NCI-H446 treated with DMSO at 0.1 percent for 48 hours (cell line): ENCODE results near the gene TMCC2.
A peak's percentile ranks its signal among the peaks of the same experiment; 100 is the strongest.

Experiments used
- DNase-seq: peaks from one replicate; lab custom pipeline; 2025; lab: John Stamatoyannopoulos, UW

Gene TMCC2

DNA sequence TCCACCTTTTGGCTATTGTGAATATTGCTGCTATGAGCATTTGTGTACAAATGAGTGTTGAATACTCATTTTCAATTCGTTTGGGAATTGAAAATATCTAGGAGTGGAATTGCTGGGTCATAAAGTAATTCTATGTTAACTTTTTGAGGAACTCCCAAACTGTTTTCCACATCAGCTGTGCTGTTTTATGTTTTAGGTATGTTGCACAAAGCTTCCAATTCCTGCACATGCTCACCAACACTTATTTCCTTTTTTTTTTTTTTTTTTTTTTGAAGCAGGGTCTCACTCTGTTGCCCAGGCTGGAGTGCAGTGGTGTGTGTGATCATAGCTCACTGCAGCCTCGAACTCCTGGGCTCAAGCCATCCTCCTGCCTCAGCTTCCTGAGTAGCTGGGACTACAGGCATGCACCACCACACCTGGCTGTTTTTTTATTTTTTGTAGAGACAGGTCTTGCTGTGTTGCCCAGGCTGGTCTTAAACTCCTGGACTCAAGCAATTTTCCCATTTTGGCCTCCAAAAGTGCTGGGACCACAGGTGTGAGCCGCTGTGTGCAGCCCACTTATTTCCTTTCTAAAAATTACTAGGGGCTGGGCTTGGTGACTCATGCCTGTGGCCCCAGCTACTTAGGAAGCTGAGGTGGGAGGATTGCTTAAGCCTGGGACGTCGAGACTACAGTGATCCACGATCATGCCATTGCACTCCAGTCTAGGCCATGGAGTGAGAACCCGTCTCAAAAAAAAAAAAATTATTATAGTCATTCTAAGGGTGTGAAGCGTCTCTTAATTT is 33.4 kb downstream of the TMCC2 start:
- no peak for DNase-seq

DNA sequence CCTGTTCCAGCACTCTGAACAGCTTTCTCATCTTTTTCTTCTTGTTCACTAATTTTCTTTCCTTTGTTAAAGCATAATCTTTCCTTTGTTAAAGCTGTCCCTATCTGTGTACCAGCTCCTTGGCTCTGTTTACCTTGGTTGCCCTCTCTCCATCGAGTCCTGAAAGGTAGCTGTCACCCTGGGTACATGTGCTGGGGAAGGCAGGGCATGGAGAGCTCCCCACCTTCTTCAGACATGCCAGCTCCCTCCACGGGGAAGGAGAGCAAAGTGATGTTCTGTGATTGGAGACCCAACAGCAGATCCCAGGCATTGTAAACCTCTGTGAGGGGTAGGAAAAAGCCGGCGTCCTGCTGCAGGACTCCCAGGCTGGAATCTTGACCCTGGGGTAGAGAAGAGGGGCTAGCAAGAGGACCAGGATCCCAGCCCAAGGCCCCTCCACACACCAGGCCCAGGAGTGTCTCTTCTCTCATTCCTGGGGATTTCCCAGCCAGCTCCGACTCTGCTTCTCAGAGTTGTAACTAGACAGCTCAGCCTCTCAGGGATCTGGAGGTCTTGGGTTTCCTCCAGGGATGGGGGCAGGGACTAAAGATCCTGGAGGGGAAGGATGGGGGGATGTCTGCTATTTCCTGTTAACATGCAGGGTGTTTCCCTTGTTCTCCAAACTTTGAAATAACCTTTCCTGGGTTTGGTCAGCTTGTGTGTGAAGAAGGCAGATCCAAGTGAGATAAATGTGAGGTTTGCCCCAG is 34.4 kb downstream of the TMCC2 start:
- no peak for DNase-seq

DNA sequence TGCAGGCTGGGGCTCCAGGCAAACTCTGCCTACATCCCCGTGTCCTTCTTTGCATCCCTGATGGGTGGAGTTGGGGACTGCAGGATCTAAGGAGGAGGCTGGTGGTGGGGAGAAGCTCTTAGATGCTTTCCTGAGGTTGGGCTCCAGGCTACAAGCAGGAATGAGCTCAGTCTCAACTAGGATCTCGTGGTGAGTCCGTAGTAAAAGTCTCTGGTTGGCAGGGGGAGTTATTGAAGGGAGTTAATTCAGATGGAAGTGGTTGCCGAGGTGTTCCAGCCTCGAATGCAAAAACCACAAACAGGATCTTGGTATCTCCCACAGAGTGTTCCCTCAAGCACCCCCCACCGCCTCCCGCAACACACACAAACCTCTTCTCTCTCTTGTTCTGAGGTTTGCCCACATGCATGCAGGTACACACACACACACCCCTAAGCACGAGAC is 35.0 kb downstream of the TMCC2 start:
- DNase-seq = no peak

DNA sequence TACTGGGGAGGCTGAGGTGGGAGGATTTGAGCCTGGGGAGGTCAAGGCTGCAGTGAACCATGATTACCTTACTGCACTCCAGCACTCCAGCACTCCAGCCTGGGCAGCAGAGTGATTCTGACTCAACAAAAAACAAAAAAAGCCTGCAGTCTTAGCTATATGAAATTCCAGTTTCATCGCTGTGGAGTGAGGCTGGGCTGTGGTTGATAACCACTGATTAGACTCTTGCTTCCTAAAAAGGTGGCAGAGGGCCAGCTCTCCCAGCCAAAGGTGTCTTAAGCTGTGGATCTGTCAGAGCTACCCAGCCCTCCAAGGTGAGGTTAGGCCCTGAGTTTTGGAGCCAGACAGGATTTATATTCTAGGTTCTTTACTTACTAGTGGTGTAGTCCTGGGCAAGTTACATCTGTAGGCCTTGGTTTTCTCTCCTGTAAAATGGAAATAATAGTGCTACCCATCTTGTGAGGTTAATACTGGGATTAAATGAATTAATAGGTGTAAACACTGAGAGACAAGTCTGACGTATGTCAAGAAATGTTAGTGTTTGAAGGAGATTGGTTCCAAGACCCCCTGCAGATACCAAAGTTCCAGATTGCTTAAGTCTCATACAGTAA is 35.9 kb downstream of the TMCC2 start:
- DNase-seq = no peak

DNA sequence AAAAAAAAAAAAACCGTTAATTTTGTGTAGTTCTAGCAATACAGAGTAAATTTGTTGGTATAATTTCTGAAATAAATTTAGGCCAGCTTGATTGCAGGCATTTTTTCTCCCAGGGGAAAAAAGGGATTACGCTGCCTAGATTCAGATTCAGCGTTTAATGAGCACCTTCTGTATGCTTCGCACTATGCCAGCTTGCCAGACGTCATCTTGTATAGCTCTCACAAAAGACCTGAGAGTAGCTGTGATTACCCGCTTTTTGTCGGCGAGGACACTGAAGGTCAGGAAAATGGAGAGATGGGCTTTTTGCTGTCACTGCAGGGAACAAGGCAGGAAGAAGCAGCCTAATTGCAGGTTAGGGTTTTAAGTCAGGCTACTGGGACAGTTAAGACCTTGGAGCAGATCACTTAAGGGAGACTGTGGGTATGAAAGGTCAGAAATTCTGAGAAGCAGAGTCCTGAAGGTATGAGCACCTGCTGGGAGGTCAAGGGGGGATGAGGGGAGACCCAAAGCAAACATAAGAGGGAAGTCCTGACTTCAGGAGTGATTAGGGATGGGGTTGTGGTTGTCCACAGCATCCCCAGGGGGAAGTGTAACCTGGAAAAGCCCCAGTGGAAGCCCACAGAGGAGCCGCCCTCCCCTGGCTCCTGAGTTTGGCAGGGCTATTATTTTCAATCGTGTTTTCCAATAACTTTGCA is 39.0 kb downstream of the TMCC2 start:
- DNase-seq = no peak

DNA sequence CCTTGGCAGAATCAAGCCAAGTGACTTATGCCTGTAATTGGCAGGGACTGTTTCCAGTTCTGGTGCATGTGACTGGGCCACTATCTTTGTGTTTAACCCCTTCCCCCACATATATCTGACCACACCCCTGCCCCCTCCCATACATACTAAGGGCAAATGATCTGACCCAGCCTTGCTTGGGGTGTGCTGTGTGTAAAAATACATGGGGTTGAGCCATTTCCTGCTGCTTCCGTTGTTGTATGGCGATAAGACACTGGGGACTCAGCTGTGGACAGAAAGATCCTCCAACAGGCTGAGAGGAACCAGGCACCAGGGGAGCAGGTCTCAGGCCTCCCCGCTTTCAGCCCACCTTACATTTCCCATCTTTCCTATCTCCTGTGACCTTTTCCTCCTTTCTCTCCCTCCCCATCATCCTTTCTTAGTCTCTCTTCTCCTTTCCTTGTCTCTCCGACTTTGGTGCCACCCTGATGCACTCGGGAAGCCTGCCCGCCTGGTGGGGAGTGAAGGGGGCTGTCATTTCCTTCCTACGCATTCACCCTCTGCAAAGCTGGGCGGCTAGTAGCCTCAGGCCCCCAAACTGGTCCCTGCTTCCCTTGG is 39.7 kb downstream of the TMCC2 start:
- no peak for DNase-seq

DNA sequence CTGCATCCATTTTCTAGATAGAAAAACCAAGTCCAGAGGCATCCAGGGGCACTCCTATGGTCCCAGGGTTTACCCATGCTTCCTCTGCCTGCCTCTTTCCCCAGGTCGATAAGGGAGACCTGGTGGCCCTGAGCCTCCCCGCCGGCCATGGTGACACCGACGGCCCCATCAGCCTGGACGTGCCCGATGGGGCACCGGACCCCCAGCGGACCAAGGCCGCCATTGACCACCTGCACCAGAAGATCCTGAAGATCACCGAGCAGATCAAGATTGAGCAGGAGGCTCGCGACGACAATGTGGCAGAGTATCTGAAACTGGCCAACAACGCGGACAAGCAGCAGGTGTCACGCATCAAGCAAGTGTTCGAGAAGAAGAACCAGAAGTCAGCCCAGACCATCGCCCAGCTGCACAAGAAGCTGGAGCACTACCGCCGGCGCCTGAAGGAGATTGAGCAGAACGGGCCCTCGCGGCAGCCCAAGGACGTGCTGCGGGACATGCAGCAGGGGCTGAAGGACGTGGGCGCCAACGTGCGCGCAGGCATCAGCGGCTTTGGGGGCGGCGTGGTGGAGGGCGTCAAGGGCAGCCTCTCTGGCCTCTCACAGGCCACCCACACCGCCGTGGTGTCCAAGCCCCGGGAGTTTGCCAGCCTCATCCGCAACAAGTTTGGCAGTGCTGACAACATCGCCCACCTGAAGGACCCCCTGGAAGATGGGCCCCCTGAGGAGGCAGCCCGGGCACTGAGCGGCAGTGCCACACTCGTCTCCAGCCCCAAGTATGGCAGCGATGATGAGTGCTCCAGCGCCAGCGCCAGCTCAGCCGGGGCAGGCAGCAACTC is 41.3 kb downstream of the TMCC2 start:
- DNase-seq = no peak

DNA sequence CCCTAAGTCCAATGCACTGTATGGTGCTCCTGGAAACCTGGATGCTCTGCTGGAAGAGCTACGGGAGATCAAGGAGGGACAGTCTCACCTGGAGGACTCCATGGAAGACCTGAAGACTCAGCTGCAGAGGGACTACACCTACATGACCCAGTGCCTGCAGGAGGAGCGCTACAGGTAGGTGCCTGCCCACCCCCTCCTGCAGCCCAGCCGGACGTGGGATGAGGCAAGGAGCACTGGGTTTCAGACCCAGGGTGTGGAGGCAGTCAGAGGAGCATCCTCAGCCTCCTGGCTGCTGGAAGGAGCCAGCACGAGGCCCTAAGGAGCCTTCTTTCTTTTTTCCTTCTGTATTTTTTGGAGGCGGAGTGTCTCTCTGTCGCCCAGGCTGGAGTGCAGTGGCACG is 42.0 kb downstream of the TMCC2 start:
- no peak for DNase-seq

DNA sequence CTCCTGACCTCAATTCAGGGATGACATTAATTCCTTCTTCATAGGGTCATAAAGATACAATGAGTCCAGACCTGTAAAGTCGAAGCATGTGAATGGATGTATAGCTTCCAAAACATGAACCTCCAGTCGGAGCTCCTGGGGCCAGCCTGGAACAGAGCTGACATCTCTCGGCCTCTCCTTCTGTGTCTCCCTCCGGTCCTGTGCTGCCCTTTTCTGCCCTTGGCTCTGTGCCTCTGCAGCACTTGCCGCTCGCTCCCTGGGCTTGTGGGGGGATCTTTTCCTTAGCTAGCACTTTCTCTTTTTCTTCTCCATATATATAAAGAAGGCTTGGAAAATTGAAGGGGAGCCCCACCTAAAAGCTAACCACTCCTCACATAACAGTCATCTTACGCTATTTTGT is 42.5 kb downstream of the TMCC2 start:
- DNase-seq = no peak

DNA sequence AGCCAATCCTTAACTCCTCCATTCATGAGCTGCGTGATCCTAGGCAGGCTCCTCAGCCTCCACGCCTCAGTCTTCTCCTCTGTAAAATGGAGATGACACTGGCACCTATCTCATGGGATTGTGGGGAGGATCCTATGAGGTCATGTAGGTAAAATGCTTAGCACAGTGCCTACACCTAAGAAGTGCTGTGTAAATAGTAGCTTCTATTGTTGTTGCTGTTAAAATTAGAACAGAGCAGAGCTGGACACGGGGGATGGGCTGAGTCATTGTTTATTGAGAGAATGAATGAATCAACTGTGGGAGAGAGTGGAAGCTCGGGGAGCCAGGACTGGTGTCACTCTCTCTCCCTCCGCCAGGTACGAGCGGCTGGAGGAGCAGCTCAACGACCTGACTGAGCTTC is 43.0 kb downstream of the TMCC2 start:
- no peak for DNase-seq

DNA sequence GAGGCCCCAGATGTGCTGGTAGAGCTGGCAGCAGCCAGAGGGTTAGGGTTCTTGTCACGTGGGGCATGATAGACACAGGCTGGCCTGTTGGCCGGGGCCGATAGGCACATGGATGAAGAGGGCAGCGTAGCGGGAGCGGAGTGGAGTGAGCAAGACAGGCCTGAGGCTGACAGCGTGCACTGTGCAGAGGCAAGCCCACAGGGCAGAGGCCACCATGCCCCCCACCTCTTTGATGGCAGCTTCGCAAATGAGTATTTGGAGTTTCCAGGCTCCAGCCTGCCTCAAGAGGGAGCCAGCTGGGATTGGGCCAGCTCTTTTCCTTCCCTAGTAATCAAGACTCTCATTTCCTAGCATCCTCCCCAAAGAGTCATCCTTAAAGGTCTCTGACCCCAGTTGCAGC is 43.5 kb downstream of the TMCC2 start:
- DNase-seq = no peak

DNA sequence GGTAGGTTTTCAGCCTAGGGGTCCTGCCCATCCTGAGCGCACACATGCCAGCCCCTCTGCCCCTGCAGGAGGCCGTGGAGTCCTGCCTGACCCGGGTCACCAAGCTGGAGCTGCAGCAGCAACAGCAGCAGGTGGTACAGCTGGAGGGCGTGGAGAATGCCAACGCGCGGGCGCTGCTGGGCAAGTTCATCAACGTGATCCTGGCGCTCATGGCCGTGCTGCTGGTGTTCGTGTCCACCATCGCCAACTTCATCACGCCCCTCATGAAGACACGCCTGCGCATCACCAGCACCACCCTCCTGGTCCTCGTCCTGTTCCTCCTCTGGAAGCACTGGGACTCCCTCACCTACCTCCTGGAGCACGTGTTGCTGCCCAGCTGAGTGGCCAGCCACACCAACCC is 44.0 kb downstream of the TMCC2 start:
- no peak for DNase-seq

DNA sequence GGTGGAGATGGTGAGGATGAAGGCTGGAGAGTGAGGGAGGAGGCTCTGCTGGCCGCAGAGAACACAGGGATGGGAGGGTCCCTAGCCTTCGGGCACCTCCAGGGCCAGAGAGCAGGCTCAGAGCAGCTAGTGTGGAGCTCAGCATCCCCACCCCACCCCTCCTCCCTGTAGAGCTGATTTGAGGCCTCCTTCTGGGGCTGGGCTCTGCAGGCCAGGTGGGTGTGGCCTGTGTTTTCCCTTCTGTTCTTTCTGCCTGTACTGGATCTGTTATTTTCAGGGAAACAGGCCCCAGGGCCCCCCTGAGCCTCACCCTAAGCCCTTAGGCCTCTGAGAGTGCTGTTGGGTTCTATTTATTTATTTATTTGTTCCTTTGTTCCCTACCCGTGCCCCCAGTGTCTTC is 44.8 kb downstream of the TMCC2 start:
- no peak for DNase-seq

DNA sequence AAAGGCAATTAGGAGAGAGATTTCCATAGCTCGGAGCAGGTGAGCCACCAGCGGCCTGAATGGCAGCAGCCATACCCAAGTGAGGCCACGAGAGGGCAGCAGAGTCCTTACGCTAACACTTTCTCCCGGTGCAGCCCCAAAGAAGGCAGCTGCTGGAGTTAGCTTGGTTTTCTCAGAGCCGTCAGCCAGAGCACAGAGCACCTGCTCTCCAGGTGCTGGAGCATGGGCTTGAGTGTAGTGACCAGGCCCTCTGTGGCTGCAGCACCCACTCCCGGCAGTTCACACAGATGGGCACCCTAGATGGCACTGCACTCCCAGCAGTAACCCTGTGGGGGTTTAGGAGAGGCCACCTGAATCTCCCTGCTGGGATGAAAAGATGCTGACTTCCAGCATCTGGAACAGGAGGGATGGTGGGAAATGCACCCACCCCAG is 45.8 kb downstream of the TMCC2 start:
- peak; percentile 31 for DNase-seq

DNA sequence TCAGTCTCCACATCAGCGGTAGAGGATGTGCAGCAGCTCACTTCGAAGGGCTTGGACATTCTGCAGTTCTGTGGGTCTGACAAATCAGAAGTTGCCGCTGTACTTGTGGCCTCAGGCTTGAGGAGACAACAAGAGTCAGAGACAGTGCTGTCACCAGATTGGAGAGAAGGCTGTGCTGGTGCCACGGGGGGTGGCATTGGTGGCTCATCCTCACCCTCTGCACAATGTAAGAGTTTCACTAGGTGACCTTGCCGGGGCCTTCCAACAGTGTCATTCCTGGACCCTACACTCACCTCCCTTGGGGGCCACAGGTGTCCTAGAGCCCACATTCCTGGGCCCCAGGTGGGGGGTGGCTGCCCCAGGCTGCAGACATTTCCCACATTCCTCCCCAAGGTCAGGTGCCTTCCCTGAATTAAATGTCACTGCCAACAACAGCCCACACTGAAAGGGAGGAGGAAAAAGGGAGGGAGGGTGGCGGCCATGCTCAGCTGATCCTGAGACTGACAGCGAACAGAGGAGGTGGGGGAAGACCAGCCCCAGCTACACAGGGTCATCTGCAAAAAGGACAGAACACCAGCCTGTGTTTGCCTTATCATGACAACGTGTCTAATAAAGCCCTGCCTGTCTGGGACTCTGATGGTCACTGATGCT is 46.4 kb downstream of the TMCC2 start:
- no peak for DNase-seq

DNA sequence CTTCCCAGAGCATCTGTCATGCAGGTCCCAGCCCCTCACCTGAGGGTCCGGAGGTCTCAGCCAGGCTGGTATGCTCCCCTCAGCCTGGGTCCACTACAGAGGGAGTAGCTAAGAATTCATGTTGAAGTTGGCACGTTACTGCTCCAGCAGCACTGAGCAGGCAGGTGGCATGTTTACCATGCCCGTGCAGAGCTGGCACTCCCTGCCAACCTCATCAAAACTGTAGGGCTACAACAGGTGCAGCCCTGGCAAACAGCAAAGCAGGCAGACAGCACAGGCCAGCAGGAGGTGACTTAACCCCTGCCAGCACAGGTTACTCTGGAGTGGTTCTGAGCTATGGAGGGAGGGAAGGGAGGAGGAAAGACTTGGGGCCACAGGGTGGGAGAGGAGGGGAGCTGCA is 47.4 kb downstream of the TMCC2 start:
- DNase-seq = no peak

DNA sequence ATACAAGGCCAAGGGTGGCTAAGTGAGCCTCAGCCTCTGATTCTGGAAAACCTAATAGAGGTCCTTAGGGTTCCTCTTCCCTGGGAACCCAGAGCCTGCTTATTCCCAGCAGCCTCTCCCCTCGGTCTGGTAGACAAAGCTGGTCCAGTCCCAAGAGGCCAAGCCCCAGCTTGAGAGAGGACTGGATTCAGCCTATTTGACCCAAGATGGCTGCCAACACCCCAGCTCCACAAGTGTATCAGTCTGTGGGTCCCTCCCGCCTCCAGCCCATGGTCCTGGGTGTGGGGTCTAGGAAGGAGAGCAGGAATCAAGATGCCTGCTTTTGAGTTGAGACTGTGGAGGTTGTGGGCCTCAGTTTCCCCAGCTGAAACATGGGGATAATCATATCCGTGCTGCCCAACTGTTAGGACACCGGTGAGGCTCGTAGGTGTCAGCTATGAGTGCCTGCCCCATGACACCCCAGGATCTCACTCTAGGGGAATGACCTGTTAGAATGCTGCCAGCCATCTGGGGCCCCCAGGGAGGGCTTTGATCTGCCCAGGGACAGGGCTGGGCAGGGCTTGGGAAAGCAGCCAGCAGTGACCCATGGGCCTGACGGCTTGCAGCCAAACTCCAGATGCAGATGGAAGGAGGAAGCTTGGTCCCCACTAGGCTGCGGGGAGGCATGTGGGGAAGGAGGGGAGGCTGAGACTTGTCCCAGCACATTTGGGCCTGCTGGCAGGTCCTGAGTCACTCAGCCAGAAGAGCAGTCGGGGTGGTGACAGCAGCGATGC is 48.4 kb downstream of the TMCC2 start:
- DNase-seq = no peak

DNA sequence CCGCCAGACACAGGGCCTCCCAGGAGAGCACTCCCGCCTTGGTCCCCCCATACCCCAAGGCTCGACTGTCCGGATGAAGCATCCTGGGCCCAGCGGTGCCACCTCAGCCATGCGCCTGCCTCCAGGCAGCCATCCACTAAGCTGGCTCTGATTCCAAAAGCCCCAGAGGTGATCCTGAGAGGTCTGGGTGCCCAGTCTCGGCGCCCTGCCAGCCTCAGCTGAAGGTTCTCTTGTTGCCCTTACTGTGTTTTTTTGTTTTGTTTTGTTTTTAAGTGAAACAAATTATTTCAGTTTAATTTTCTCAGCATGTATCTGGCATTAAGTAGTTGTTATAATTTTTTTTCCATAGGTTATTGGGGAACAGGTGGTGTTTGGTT is 48.9 kb downstream of the TMCC2 start:
- no peak for DNase-seq

DNA sequence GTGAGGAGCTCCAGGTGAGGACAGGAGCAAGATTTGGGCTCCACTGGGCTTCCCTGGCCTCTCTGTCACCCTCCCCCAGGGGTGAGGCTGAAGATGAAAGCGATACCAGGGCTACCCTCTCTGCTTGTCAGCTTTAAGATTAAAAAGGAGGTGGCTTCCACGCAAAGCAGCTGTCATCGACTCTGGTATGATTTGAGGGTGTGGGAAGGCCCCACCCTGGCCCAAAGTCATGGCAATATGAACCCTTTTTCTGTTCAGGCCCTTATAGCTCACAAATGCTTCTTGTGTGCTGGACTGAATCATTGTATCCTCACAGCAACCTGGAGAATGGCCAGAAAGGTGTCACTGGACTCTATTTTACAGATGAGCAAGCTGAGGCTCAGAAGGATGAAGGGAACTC is 52.2 kb downstream of the TMCC2 start:
- DNase-seq = no peak
